HG03439 (cell line): ENCODE data around the gene PRKCE.
"Not testable (repeated sequence)": the region's sequence is repeated elsewhere in the genome, so short reads cannot be mapped to it uniquely, and the experiment has no call there.

Experiments used
- ATAC-seq: cut with Tn5 transposase; IDR thresholded peaks from one replicate; pipeline ENCODE4 v1.9.1; 2021; ENCODE audit warnings: mild to moderate bottlenecking, moderate library complexity; ENCODE audit not compliant: unreplicated experiment

PRKCE gene

DNA sequence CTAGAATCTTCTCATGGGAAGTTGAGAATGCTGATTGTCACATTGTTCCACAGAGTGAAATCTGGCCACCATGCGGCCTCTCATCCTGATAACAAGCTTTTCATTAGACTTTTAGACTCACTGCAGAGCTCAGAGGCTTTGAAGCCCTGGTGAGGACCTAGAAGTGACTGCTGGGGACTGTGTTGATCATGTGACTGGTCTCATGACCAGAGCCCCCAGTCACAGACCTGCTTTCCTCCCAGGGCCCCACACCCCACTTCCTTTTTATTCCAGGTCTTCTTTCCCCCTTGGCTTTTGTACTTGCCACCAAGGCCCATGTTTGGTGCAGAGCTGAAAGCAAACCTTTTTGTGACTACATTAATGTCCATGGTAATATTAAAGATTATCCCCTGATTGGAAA lies 45.2 kb downstream of the PRKCE start:
- ATAC-seq: no peak

- no peak for ATAC-seq
These were observed 45.7 kb downstream of the PRKCE start for GRCh38 chr2:45697190-45697589.

DNA sequence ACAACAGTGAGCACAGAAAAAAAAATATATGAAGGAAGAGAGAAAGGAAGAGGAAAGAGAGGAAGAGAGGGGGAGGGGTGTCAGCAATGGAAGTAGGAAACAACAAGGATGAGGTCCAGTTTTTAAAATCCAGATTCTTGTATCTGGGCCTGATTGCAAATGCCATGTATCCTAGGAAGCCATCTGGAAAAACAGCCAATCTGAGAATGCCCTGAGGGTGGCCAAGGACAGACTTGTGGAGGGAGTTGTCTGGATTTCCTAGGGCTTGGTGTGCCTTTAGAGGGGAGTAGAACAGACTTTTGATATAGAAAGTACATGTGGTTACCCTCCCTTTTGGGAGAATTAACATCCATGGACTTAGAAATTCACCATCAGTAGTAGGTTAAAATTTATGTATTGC lies 47.1 kb downstream of the PRKCE start:
- ATAC-seq: no peak

GRCh38 chr2:45699032-45699658 lies 47.7 kb downstream of the PRKCE start:
- peak; percentile 55 for ATAC-seq

GRCh38 chr2:45700407-45701013 lies 49.0 kb downstream of the PRKCE start:
- no peak for ATAC-seq

- no peak for ATAC-seq
These were observed 53.8 kb downstream of the PRKCE start for GRCh38 chr2:45705233-45705632.

DNA sequence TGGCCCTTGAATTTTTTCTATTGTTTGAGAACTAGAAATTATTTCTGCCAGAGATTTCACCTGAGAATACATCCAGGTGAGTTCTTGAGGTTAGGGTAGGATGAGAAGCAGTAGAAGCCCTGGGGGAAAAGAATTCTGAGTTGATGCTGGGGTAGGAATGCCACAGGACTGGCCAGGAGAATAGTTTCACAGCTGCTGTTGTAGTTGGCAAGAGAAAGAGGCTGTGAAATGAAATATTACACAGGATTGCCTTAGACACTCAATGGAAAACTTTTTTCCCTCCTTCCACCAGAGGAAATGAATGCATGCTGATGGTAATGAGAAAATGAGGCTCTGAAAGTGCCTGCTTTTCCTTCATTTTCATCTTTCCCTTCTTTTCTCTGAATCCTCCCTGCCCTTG lies 54.6 kb downstream of the PRKCE start:
- ATAC-seq: no peak

DNA sequence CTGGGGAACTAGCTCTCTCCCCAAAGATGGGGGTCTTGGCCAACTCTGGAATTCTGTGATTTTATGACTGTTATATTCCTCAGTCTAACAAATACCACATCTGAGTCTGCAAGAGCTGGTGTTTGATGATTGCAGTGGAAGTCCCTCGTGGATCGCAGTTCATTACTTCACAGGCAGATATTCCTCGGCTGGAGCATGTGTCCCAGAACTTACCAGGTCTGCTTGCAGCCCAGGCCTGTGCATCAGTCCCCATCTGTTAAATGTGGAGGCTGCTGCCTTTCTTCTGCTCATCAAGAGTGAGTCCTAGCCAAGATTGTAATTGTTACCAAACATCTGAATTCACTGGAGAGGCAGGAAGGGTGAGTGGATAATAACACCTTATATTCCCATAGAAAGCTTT lies 55.5 kb downstream of the PRKCE start:
- ATAC-seq: no peak

DNA sequence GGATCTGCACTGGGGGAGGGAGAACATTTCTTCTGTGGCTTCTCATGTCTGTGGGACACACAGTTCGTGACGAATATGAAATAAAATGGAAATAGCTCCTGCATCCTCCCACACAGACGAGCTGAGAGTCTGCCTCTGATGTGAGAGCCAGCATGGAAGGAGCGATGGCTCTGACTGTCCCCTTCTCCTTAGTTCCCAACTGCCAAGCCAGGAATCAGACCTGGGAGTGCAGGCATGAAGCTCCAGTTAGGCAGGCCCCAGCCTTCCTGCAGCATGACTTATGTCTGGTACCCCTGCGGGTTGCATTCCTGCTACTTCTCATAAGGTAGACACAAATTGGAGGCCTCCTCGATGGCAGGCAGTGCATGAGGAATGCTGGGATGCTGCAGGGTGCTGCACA lies 56.2 kb downstream of the PRKCE start:
- ATAC-seq: no peak

GRCh38 chr2:45708501-45708900 lies 57.0 kb downstream of the PRKCE start:
- no peak for ATAC-seq

DNA sequence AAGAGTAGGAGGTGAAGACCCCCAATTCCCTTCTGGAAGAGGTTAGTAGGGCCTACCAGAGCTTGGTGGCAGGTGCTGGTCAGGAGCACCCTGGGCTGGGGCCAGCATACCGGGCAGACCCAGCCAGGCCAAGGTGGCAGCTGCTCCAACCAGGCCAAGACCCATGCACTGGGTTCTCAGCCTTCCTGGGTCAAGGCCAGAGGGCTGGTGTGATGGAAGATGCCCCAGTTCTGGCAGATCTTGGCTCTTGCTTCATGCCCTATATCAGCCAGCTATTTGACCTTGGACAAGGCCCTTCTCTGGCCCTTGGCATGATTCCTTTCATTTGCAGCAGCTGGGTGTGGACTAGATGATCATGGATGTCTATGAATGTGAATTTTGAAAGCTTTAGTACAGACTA lies 57.7 kb downstream of the PRKCE start:
- no peak for ATAC-seq

DNA sequence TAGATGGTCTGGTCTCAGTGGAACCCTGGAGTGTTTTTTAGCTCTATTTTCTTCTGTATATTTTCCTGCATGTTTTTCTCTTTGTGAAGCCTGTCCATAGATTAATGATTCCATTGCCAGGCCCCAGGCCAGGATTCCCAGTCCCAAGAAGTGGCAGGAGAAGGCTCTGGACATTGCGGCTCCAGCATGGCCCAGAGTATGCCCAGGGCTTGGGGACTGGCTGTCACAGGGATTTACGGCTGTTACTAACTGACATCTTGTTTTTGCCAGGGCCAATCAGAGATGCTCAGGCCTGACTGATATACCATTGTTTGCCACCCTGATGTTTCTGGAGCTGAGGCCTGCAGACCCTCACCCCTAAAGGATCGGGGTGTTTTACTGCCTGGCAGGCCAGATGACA lies 59.0 kb downstream of the PRKCE start:
- no peak for ATAC-seq

DNA sequence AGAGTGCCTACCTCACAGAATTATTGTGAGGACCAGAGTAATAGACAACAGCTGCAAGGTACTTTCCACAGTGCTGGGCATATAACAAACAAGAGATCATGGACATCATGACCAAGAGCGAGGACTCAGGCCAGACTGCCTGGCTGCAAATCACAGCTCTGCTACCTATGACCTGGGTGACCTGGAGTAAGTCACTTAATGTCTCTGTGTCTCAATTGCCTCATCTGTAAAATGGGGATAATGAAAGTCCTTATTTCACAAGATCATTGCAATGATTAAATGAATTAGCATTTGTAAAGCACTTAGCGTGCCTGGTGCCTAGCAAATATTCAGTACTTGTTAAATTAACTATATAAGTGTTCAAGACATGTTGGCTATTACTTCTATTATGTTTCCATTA lies 59.7 kb downstream of the PRKCE start:
- ATAC-seq: no peak

DNA sequence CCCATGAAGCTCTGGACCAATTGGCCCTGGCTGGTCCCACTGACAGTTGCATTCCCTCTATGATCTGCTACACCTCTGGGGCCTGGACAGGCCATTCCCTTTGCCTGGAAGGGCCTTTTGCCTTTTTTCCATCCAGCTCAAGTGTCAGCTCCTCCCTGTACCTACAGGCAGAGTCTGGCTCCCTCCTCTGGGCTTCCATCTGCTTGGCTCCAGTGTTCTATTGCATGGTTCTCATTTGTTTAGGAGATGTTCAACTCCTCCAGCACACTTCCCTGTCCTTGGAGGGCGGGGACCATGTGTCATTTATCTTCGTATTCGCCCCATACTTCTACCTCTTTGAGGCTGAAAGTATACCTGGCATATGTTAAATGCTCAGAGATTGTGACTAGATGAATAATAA lies 61.1 kb downstream of the PRKCE start:
- ATAC-seq: no peak

DNA sequence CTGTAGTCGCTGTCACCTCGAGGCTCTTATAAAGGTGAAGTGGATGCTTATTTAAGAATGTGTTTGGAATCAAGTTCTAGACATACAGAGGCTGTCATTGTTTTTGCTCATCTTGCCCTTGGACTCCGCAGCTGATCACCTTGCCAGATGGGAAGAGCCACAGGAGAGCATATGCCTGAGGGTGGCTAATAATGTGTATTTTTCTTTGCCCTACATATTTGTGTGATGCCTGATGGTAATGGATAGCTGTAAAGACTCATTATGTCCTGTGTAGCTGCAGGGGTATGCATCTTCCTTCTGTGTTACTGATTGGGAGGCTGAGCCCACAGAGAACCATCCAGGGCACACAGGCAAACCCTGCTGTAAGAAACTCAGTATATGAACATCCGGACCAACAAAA lies 61.7 kb downstream of the PRKCE start:
- ATAC-seq: no peak

GRCh38 chr2:45713591-45713990 lies 62.1 kb downstream of the PRKCE start:
- no peak for ATAC-seq

DNA sequence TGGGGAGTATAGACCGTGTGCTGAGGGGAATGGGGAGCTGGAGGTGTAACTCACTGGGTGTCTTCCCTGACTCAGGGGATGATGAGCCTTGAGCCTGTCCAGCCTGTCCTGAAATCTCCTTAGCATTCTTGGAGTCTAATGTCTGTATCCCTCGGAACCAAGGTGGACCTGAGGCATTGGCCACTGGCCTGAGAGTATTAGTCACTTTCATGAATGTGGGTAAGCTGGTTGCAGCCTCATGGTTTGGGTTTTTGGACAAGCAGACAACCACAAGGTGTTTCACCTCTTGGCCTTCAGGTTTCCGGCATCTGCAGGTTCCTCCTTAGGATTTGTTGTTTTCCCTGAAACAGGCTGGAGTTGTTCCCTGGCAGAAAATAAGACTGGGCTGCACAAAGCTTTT lies 63.2 kb downstream of the PRKCE start:
- no peak for ATAC-seq

DNA sequence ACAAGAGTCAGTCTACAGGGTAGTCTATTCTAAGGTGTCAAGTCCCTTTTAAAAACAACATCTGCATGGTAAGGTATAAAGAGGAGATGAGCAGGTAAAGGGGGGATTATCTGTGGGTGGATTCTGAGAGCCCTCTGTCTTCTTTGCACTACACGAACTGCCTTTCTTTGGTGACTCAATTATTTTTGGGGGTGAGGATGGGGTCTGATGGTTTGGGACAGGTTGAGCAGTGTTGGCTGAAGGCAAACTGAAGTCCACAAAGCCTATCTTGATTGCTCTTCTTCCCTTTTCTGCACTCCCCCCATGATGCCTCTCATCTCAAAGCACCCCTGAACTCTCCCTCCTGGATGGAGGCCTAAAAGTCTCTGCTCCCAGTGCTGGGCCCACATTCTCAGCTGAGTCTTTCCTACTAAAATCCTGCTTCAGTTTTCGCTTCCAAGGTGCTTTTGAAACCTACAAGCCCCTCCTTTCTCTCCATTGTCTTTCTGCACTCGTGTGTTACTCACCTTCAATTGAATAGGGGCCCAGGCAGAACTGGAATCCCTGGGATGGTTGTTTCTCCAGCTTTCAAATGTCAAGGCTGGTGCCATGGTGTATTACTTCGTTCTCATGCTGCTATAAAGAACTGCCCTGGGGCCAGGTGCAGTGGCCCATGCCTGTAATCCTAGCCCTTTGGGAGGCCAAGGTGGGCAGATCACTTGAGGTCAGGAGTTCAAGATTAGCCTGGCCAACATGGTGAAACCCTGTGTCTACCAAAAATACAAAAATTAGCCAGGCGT lies 64.3 kb downstream of the PRKCE start:
- ATAC-seq: no peak

- ATAC-seq: not testable (repeated sequence)
These were observed 65.0 kb downstream of the PRKCE start for GRCh38 chr2:45716432-45716831.

- no peak for ATAC-seq
These were observed 65.4 kb downstream of the PRKCE start for GRCh38 chr2:45716915-45717314.

GRCh38 chr2:45720210-45720609 lies 68.7 kb downstream of the PRKCE start:
- ATAC-seq: no peak

DNA sequence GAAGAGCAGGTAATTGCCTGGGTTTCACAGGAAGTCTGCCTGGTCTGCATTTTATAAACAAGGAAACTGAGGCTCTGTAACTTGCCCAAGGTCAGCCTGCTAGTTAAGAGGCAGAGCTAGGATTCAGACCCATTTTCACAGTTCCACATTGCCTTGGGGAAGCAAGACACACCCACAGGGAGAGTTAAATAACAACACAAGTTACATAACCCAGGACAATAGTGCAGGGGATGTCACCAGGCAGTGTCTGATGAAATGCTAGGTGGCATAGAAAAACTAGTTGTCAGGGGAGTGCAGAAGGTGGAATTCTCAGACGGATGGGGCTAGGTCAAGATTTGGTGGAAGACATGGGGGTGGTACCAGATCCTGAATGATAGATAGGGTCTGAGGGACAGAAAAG lies 69.7 kb downstream of the PRKCE start:
- no peak for ATAC-seq
